Kidney epithelial cell (primary cell): ENCODE results near the gene CNOT4. TPM values are rescaled to one million over a fixed set of nuclear protein-coding genes. Genes with fewer than 3 reads are reported as not detected.

Experiments used
- DNase-seq: peaks from one replicate; pipeline ENCODE4 v3.0.0-alpha.2; 2010; ENCODE audit warnings: low read depth
- H3K27me3 ChIP-seq: 2 replicates; pipeline ENCODE4 v1.6.0; 2011; ENCODE audit warnings: low read length; ENCODE audit not compliant: control insufficient read depth, insufficient read depth
- H3K36me3 ChIP-seq: 2 replicates; pipeline ENCODE4 v1.5.1; 2011; ENCODE audit warnings: low read length; ENCODE audit not compliant: control insufficient read depth, insufficient read depth
- H3K4me3 ChIP-seq: 2 replicates; pipeline ENCODE4 v1.5.1; 2011; ENCODE audit warnings: low read depth, mild to moderate bottlenecking, control low read depth, low read length
- total RNA-seq: library from RNA; depleted of rRNA; stranded (reverse); fragments of >200 nt; gene quantifications from 2 replicates; pipeline ENCODE4 v1.2.3, GENCODE V29; 2015
- TF ChIP-seq, protein P1 (sequence below): IDR thresholded peaks from 2 replicates; pipeline ENCODE4 v1.5.1; 2011; ENCODE audit warnings: mild to moderate bottlenecking, moderate library complexity, low read length, control low read depth, inconsistent platforms; ENCODE audit not compliant: insufficient read depth, poor library complexity, severe bottlenecking

Gene CNOT4
- total RNA-seq, 1 donor from 2014 or later, result 10.9 TPM

DNA sequence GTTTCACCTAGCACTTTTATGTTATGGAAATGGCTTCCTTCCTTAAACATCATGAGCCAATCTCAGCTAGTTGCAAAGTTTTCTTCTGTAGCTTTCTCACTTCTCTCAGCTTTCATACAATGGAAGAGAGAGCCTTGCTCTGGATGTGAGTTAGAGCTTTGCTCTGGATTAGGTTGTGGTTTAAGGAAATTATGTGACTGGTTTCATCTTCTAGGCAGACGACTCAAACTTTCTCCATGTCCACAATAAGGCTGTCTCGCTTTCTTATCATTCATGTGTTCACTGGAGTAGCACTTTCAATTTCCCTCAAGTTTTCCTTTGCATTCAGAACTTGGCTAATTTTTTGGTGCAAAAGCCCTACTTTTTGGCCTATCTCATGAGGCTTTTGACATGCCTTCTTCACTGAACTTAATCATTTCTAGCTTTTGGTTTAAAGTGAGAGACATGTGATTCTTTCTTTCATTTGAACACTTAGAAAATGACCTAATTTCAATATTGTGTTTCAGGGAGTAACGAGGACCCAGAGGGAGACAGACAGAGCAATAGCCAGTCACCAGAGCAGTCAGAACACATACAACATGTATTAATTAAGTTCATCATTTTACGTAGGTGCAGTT is 49.8 kb downstream of the CNOT4 start:
- Histone ChIP-seq H3K36me3 (no peaks in the 10 kb centered on the region), H3K4me3 (no peak overlapping the region), H3K27me3 (no peaks in the 10 kb centered on the region)
- TF ChIP-seq, protein P1, sequence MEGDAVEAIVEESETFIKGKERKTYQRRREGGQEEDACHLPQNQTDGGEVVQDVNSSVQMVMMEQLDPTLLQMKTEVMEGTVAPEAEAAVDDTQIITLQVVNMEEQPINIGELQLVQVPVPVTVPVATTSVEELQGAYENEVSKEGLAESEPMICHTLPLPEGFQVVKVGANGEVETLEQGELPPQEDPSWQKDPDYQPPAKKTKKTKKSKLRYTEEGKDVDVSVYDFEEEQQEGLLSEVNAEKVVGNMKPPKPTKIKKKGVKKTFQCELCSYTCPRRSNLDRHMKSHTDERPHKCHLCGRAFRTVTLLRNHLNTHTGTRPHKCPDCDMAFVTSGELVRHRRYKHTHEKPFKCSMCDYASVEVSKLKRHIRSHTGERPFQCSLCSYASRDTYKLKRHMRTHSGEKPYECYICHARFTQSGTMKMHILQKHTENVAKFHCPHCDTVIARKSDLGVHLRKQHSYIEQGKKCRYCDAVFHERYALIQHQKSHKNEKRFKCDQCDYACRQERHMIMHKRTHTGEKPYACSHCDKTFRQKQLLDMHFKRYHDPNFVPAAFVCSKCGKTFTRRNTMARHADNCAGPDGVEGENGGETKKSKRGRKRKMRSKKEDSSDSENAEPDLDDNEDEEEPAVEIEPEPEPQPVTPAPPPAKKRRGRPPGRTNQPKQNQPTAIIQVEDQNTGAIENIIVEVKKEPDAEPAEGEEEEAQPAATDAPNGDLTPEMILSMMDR, result no peak
- no peak for DNase-seq

DNA sequence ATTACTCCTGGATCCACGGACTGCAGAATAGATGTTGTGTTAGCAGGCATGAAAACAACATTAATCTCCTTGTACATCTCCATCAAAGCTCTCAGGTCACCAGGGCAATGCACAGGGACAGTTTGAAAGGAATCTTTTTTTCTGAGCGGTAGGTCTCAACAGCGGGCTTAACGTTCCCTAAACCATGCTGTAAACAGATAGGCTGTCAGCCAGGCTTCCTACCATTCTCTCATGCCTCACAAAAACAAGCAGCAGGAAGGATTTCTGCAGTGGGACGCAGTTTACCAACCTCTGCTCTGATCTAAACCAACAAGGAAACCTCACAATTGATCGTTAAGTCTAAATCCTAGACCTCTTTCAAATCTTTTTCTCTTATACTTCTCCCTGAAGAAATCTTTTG is 50.8 kb downstream of the CNOT4 start:
- no peak for DNase-seq
- TF ChIP-seq, protein P1, result no peak
- Histone ChIP-seq H3K36me3 (no peaks in the 10 kb centered on the region), H3K4me3 (no peak overlapping the region), H3K27me3 (no peaks in the 10 kb centered on the region)

DNA sequence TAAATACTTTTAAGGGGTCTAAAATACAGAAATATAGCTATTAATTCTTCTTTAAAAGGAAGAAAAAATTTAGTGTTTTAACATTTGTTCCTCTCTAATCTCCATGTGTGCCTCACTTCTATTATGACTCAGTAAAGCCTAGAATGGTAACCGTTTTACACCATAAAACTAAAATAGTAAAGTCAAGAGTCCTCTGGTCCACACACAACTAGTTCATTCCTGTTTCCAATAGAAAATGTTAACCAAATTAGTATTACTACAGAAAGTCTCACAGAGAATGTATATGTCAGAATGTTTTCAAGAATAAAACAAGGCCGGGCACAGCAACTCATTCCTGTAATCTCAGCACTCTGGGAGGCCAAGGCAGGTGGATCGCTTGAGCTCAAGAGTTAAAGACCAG is 55.8 kb downstream of the CNOT4 start:
- Histone ChIP-seq H3K4me3 (no peak overlapping the region), H3K36me3 (no peaks in the 10 kb centered on the region), H3K27me3 (no peaks in the 10 kb centered on the region)
- no peak for DNase-seq
- TF ChIP-seq, protein P1, result no peak

DNA sequence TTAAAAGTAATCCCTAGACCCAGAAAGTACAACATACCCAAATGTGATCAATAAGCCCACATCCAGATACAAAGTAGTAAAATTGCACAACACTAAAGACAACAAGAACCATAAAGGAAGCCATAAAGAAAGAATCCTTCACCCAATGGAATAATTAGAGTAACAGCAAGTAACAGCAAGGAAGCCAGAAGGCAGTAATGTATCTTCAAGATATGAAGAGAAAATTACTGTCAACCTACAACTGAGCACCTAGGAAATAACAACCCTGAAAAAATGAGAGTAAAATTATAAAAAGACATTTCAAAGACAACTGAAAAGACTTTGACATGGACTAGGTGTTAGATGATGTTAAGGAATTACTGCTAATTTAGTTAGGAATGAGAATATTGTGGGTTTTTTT is 60.5 kb downstream of the CNOT4 start:
- TF ChIP-seq, protein P1, result no peak
- Histone ChIP-seq H3K36me3 (no peaks in the 10 kb centered on the region), H3K4me3 (no peak overlapping the region), H3K27me3 (no peaks in the 10 kb centered on the region)
- DNase-seq, result no peak

DNA sequence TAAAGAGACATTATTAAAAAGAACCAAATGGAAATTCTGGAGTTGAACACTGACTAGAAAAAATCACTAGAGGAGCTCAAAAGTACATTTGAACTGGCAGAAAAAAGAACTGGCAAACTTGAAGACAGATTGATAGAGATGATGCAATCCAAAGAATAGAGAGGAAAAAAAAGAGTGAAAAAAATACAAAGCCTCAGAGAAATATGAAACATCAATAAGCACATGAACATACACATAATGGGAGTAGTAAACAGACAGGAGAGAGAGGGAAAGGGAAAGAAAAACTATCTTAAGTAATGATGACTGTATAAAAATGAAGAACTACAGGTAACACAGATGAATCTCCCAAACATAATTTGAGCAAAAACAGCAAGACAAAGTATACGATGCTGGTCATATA is 61.1 kb downstream of the CNOT4 start:
- no peak overlapping the region for H3K4me3 ChIP-seq
- no peaks in the 10 kb centered on the region for H3K36me3 ChIP-seq
- TF ChIP-seq, protein P1, result no peak
- no peaks in the 10 kb centered on the region for H3K27me3 ChIP-seq
- no peak for DNase-seq

DNA sequence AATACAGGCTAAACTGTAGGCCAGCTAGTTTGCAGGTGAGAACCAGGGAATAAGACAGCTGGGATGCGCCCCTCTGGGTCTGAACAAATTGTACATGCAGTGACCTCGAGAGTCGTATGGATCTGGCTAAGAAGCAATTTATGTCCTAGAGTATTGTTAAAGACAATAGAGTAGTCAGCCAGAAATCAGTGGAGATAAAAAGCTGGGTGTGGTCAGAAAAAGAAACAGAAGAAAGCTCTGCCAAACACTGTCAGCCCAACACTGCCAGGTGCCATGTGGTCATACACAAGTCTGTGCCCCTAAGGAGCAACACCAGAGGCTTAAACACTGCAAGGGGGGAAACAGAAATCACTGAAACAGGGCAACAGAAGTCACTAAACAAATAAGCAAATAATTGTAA is 62.2 kb downstream of the CNOT4 start:
- TF ChIP-seq, protein P1, result no peak
- DNase-seq, result no peak

More for the DNA sequence above, 62.2 kb downstream of the CNOT4 start:
- Histone ChIP-seq H3K27me3 (no peaks in the 10 kb centered on the region), H3K4me3 (no peak overlapping the region), H3K36me3 (no peaks in the 10 kb centered on the region)
